ENCODE data around the gene ROPN1L.

Gene ROPN1L

DNA sequence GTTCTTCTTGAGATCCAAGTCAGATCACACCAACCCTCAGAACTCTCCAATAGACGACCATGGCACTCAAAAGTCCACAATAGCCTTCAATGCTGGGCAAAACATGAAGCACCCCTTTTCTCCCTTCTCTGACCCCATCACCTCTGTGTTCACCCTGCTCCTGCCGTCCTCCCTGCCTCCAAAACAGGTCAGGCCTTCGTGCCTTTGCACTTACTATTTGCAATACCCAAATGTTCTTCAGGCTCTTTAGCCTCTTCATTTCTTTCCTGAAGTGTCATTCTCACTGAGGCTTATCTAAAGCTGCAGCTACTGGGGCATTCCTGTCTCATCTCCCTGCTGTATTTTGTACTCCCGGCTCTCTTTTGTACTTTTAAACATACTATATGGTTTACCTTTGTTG is 2.0 kb upstream of the ROPN1L start:
- no peak for DNase-seq (ENCODE audit: low spot score)
- Histone ChIP-seq H3K27ac (no peak overlapping the region), H3K4me3 (no peak overlapping the region)
- TF ChIP-seq, protein P1, sequence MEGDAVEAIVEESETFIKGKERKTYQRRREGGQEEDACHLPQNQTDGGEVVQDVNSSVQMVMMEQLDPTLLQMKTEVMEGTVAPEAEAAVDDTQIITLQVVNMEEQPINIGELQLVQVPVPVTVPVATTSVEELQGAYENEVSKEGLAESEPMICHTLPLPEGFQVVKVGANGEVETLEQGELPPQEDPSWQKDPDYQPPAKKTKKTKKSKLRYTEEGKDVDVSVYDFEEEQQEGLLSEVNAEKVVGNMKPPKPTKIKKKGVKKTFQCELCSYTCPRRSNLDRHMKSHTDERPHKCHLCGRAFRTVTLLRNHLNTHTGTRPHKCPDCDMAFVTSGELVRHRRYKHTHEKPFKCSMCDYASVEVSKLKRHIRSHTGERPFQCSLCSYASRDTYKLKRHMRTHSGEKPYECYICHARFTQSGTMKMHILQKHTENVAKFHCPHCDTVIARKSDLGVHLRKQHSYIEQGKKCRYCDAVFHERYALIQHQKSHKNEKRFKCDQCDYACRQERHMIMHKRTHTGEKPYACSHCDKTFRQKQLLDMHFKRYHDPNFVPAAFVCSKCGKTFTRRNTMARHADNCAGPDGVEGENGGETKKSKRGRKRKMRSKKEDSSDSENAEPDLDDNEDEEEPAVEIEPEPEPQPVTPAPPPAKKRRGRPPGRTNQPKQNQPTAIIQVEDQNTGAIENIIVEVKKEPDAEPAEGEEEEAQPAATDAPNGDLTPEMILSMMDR (IDR thresholded peaks at IDR 0.05), result no peak

GRCh38 chr5:10440367-10440990 is 1.2 kb upstream of the ROPN1L start:
- TF ChIP-seq, protein P1 (IDR thresholded peaks at IDR 0.05), result no peak
- no peak for DNase-seq (ENCODE audit: low spot score)
- H3K27ac ChIP-seq, result no peak overlapping the region
- H3K4me3 ChIP-seq, result peak overlapping the region; percentile 86

DNA sequence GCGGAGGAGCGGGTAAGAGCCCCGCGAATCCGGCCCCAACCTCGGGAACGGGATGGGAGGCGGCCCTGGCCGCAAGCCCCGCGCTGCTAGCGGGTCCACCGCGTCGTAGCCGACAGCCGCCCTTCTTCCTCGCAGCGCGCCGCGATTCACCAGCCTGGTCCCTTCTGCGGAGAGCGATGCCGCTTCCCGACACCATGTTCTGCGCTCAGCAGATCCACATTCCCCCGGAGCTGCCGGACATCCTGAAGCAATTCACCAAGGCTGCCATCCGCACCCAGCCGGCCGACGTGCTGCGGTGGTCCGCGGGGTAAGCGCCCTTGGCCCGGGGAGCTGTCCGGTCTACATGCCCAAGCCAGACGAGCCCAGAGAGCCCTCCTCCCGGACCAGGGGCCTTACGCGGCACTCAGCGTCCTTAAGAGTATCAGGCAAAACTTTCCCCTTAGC is 335 bp downstream of the ROPN1L start:
- H3K4me3 ChIP-seq, result peak overlapping the region; percentile 86
- peak overlapping the region in 1 of 2 donors; percentile 31 for H3K27ac ChIP-seq
- no peak for DNase-seq (ENCODE audit: low spot score)
- TF ChIP-seq, protein P1 (IDR thresholded peaks at IDR 0.05), result no peak

DNA sequence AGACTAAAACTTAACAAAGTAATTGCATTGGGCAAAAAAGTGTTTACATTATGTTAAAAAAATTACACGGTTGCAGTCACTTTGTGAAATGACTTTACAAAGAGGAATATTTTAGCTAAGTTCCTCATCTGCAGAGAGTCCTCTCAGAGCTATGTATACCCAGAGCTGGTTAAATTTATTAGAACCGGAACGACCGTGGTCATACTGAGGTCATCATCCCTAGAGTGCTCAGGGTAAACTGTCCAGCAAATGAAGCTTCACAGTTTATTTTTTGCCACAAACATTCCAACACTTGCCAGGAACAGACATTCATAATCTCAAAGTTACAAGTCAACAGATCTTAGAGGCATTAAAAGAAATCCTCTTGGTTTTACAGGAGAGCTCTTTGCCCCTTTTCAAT is 897 bp downstream of the ROPN1L start:
- Histone ChIP-seq H3K4me3 (peak overlapping the region; percentile 86), H3K27ac (no peak overlapping the region)
- TF ChIP-seq, protein P1 (IDR thresholded peaks at IDR 0.05), result no peak

DNA sequence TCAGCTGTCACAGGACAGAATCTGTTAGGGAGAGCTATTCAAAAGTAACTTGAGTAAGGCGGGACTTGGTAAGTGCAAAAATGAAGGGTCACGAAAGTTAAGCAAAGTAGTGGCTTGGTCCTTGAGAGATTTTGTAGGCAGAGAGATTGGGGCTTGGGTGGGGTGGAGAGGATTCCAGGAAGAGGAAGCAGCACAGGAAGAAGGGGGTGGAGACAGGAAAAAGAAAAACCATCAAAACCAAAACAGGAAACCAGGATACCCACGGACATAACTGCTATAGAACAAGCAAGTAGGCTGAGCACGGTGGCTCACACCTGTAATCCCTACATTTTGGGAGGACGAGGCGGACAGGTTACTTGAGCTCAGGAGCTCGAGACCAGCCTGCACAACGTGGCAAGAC is 3.7 kb downstream of the ROPN1L start:
- no peak overlapping the region for H3K4me3 ChIP-seq
- DNase-seq (ENCODE audit: low spot score), result no peak
- TF ChIP-seq, protein P1 (IDR thresholded peaks at IDR 0.05), result no peak
- H3K27ac ChIP-seq, result no peak overlapping the region

More for the DNA sequence above, 897 bp downstream of the ROPN1L start:
- no peak for DNase-seq (ENCODE audit: low spot score)

DNA sequence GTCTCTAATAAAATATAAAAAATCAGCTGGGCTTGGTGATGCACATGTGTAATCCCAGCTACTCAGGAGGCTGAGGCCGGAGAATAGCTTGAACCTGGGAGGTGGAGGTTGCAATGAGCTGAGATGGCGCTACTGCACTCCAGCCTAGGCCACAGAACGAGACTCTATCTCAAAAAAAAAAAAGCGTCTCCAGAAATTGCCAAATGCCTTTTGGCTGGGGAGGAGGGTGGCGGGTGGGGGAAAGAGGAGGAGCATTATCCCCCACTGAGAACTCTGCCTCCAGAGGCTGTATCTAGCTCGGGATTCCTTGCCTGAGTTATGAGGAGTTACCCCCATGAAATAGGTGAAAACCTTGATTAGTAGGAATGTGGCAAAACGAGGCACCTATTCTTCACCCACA is 4.8 kb downstream of the ROPN1L start:
- Histone ChIP-seq H3K27ac (no peak overlapping the region), H3K4me3 (no peak overlapping the region)
- no peak for DNase-seq (ENCODE audit: low spot score)
- TF ChIP-seq, protein P1 (IDR thresholded peaks at IDR 0.05), result no peak

- Histone ChIP-seq H3K4me3 (no peak overlapping the region), H3K27ac (no peak overlapping the region)
- no peak for DNase-seq (ENCODE audit: low spot score)
- TF ChIP-seq, protein P1 (IDR thresholded peaks at IDR 0.05), result no peak
Measured at GRCh38 chr5:10447041-10447440, 5.4 kb downstream of the ROPN1L start.
